Neural crest cell (in vitro differentiated cells): ENCODE results near the gene RNFT2. TPM values are rescaled to one million over a fixed set of nuclear protein-coding genes. Genes with fewer than 3 reads are reported as not detected.
A peak's percentile ranks its signal among the peaks of the same experiment; 100 is the strongest.

Experiments used
- DNase-seq: peaks from one replicate; pipeline ENCODE4 v3.0.0; 2021; ENCODE audit warnings: low read depth, mixed read lengths, low spot score
- H3K27ac Mint-ChIP-seq: one replicate; pipeline ENCODE4 v1.8.0; 2021; ENCODE audit warnings: mild to moderate bottlenecking, mixed read lengths; ENCODE audit not compliant: unreplicated experiment
- H3K27me3 Mint-ChIP-seq: 2 replicates; pipeline ENCODE4 v1.8.0; 2021; ENCODE audit warnings: low read depth, mild to moderate bottlenecking, mixed read lengths
- H3K36me3 Mint-ChIP-seq: 2 replicates; pipeline ENCODE4 v1.8.0; 2021; ENCODE audit warnings: low read depth, mild to moderate bottlenecking, mixed read lengths
- H3K4me1 Mint-ChIP-seq: 2 replicates; pipeline ENCODE4 v1.8.0; 2021; ENCODE audit warnings: mixed read lengths
- H3K4me3 Mint-ChIP-seq: one replicate; pipeline ENCODE4 v1.8.0; 2021; ENCODE audit warnings: mild to moderate bottlenecking, mixed read lengths
- H3K9me3 Mint-ChIP-seq: 2 replicates; pipeline ENCODE4 v1.8.0; 2021; ENCODE audit warnings: mixed read lengths
- CTCF ChIP-seq: fragments of 200-600 bp; sonication (generic); conservative IDR thresholded peaks from 2 replicates; pipeline ENCODE4 v1.5.0; 2021; ENCODE audit warnings: antibody characterized with exemption, mild to moderate bottlenecking
- total RNA-seq: library from RNA; stranded (reverse); gene quantifications from 2 replicates; pipeline ENCODE4 v1.2.1, GENCODE V29; 2021

Gene RNFT2
- total RNA-seq, 1 donor from 2014 or later, result 79.9 TPM

GRCh38 chr12:116887897-116888296 is 149.8 kb downstream of the RNFT2 start:
- TF ChIP-seq CTCF, result no peak
- H3K9me3 Mint-ChIP-seq, result peaks cover 4% of the 10 kb centered on the region
- H3K4me1 Mint-ChIP-seq, result no peaks in the 10 kb centered on the region
- DNase-seq, result no peak
- no peak overlapping the region for H3K4me3 Mint-ChIP-seq
- no peaks in the 10 kb centered on the region for H3K36me3 Mint-ChIP-seq
- H3K27ac Mint-ChIP-seq, result no peak overlapping the region
- peaks cover 56% of the 10 kb centered on the region for H3K27me3 Mint-ChIP-seq

DNA sequence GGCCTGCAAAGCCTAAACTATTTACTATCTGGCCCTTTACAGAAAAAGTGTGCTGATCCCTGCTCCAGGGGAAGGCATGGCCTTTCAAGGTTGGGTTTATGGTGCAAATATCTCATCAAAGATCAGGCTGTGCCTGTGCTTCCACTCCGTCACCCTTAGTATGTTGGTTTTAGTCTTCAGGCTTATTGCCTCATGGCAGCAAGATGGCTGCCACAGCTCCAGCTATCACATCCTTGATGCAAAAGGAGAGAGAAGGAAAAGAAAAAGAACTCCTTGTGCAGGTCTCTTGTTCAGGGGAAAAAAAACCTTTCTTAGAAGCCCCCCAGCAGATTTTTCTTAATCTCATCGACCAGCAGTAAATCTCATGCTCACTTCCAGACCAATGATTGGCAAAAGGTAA is 152.2 kb downstream of the RNFT2 start:
- Mint-ChIP-seq H3K36me3 (no peaks in the 10 kb centered on the region), H3K27me3 (peaks cover 37% of the 10 kb centered on the region), H3K27ac (no peak overlapping the region), H3K4me3 (no peak overlapping the region), H3K9me3 (peaks cover 4% of the 10 kb centered on the region), H3K4me1 (no peaks in the 10 kb centered on the region)
- TF ChIP-seq CTCF, result no peak
- no peak for DNase-seq

GRCh38 chr12:116891019-116891418 is 152.9 kb downstream of the RNFT2 start:
- H3K9me3 Mint-ChIP-seq, result peaks cover 4% of the 10 kb centered on the region
- no peaks in the 10 kb centered on the region for H3K4me1 Mint-ChIP-seq
- no peak overlapping the region for H3K4me3 Mint-ChIP-seq
- no peaks in the 10 kb centered on the region for H3K36me3 Mint-ChIP-seq
- no peak overlapping the region for H3K27ac Mint-ChIP-seq
- DNase-seq, result no peak
- H3K27me3 Mint-ChIP-seq, result peaks cover 30% of the 10 kb centered on the region
- no peak for TF ChIP-seq CTCF

GRCh38 chr12:116892349-116893140 is 154.4 kb downstream of the RNFT2 start:
- TF ChIP-seq CTCF, result no peak
- peaks cover 29% of the 10 kb centered on the region for H3K27me3 Mint-ChIP-seq
- peak overlapping the region; percentile 32 for H3K27ac Mint-ChIP-seq
- H3K4me1 Mint-ChIP-seq, result no peaks in the 10 kb centered on the region
- no peaks in the 10 kb centered on the region for H3K36me3 Mint-ChIP-seq
- no peak overlapping the region for H3K4me3 Mint-ChIP-seq
- peaks cover 4% of the 10 kb centered on the region for H3K9me3 Mint-ChIP-seq
- DNase-seq, result no peak

DNA sequence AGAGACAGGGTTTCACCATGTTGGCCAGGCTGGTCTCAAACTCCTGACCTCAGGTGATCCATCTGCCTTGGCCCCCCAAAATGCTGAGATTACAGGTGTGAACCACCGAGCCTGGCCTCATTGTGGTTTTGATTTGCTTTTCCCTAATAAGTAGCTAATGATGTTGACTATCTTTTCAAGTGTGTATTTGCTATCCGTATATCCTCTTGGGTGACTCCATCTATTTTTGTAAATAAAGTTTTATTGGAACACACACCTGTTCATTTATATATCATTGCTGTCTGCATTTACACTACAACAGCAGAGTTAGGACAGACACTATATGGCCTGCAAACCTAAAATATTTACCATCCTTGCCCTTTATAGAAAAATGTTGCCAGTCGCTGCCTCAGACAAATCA is 156.8 kb downstream of the RNFT2 start:
- no peak for TF ChIP-seq CTCF
- H3K27ac Mint-ChIP-seq, result no peak overlapping the region
- H3K4me3 Mint-ChIP-seq, result no peak overlapping the region
- H3K27me3 Mint-ChIP-seq, result peaks cover 33% of the 10 kb centered on the region
- H3K4me1 Mint-ChIP-seq, result no peaks in the 10 kb centered on the region
- no peaks in the 10 kb centered on the region for H3K36me3 Mint-ChIP-seq
- H3K9me3 Mint-ChIP-seq, result peaks cover 4% of the 10 kb centered on the region
- no peak for DNase-seq
